Left ventricle myocardium inferior (tissue), 1 donor: Measurements from ENCODE around the gene FAAP24. TPM values are rescaled to one million over a fixed set of nuclear protein-coding genes. Genes with fewer than 3 reads are reported as not detected.
"Not testable (repeated sequence)": the region's sequence is repeated elsewhere in the genome, so short reads cannot be mapped to it uniquely, and the experiment has no call there.

Experiments used
- DNase-seq: peaks from one replicate; pipeline ENCODE4 v3.0.0-alpha.2; 2020
- H3K27ac ChIP-seq: fragments of 200-600 bp; replicated peaks from 2 replicates; pipeline ENCODE4 v1.8.0; 2021
- H3K27me3 ChIP-seq: fragments of 200-600 bp; 2 replicates; pipeline ENCODE4 v1.8.0; 2021; ENCODE audit warnings: low read depth
- H3K36me3 ChIP-seq: fragments of 200-600 bp; 2 replicates; pipeline ENCODE4 v1.8.0; 2021
- H3K4me1 ChIP-seq: fragments of 200-600 bp; 2 replicates; pipeline ENCODE4 v1.8.0; 2021
- H3K4me3 ChIP-seq: fragments of 200-600 bp; 2 replicates; pipeline ENCODE4 v1.8.0; 2021; ENCODE audit warnings: mild to moderate bottlenecking, moderate library complexity
- H3K9me3 ChIP-seq: fragments of 200-600 bp; replicated peaks from 2 replicates; pipeline ENCODE4 v1.8.0; 2021
- intact Hi-C: fragments of 100-400 bp; cut with micrococcal nuclease; formaldehyde crosslinking; loops from one replicate; pipeline ENCODE4 v1.11.0; 2022
- total RNA-seq: library from RNA; stranded (reverse); fragmentation: NEBNext Ultra II Directional; extraction: Animal tissue kit (Norgen Biotek cat#: 25700); gene quantifications from one replicate; pipeline ENCODE4 v1.2.1, GENCODE V29; 2021
- TF ChIP-seq, protein P1 (sequence below): fragments of 200-600 bp; IDR thresholded peaks from 2 replicates; pipeline ENCODE4 v1.8.0; 2021; ENCODE audit warnings: antibody characterized with exemption, mild to moderate bottlenecking, borderline replicate concordance
- donor health status: DM: no; HTN: yes; CAD: no; lungs with severe emphysema.

The FAAP24 gene
- total RNA-seq, 1 donor from 2014 or later: 0.49 TPM

DNA sequence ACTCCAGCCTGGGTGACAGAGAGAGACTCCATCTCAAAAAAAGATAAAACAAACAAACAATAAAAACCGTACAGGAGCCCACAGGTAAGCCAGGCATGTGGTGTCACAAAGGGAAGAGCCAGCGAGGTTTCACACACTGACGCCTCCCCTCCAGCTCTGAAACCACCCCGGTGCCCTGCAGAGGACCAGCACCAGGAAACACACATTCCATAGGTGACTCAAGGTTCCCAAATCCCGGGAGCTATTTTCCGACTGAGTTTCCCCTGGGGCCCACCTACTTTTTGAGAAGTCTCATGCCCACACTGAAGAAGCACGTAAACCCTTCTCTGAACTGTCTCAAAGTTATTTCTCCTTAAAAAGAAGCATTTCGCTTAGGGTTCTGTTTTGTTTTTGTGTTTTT is 52.4 kb downstream of the FAAP24 start:
- intact Hi-C loops: no loop called here
- no peak for DNase-seq
- Histone ChIP-seq H3K36me3 (no peaks in the 10 kb centered on the region), H3K4me3 (no peak overlapping the region), H3K27me3 (peaks cover 4% of the 10 kb centered on the region), H3K9me3 (peaks cover 11% of the 10 kb centered on the region), H3K27ac (no peak overlapping the region), H3K4me1 (no peaks in the 10 kb centered on the region)
- TF ChIP-seq, protein P1, sequence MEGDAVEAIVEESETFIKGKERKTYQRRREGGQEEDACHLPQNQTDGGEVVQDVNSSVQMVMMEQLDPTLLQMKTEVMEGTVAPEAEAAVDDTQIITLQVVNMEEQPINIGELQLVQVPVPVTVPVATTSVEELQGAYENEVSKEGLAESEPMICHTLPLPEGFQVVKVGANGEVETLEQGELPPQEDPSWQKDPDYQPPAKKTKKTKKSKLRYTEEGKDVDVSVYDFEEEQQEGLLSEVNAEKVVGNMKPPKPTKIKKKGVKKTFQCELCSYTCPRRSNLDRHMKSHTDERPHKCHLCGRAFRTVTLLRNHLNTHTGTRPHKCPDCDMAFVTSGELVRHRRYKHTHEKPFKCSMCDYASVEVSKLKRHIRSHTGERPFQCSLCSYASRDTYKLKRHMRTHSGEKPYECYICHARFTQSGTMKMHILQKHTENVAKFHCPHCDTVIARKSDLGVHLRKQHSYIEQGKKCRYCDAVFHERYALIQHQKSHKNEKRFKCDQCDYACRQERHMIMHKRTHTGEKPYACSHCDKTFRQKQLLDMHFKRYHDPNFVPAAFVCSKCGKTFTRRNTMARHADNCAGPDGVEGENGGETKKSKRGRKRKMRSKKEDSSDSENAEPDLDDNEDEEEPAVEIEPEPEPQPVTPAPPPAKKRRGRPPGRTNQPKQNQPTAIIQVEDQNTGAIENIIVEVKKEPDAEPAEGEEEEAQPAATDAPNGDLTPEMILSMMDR: no peak

DNA sequence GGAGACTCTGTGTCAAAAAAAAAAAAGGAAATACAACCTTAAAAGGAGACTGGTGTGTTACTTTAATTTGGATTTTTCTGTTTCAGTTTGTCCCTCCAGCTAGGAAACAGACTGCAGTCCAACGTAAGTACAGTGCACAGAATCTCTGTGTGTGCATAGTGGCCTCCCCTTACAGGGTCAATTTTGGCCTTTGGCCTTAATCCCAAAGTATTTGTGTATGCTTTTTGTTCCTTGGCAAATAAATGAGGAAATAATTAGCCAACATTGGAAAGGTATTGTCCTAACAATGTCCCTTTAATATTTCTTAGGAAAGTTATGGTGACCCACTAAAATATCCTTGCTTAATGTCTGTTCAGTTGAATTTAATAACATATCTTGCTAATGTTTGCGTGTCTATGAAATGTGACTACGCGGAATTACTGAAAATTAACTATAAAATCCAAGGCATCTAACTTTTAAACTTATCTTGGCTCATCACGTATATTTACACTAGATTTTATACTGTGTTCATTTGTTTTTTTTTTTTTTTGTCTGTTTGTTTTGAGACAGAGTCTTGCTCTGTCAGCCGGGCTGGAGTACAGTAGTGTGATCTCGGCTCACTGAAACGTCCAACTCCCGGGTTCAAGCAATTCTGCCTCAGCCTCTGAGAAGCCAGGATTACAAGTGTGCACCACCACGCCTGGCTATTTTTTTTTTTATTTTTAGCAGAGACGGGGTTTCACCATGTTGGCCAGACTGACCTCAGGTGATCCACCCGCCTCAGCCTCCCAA is 53.6 kb downstream of the FAAP24 start:
- H3K4me3 ChIP-seq, intact Hi-C loops, H3K27me3 ChIP-seq, DNase-seq, H3K4me1 ChIP-seq, H3K27ac ChIP-seq, H3K36me3 ChIP-seq: not testable (repeated sequence)
- peaks cover 17% of the 10 kb centered on the region for H3K9me3 ChIP-seq

DNA sequence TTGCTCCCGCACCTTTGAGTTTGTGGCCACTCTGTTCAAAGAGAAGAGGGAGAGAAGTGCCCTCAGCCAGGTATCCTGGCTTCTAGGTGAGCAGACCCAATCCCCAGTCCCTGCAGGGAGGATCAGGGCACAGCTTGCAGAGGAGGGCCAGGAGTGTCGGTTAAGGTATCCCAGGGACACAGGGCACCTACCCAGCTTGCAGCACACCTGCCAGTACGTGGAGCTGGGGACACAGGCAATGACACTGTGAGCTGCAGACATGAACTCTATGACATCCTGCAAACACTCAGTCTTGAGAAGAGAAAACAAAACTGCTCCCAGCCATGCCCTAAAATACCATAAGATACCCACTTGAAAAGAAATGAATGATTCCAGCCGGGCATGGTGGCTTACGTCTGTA is 54.6 kb downstream of the FAAP24 start:
- H3K27me3 ChIP-seq, intact Hi-C loops, DNase-seq, H3K4me1 ChIP-seq, H3K4me3 ChIP-seq, H3K27ac ChIP-seq, H3K36me3 ChIP-seq: not testable (repeated sequence)
- H3K9me3 ChIP-seq: peaks cover 17% of the 10 kb centered on the region

Other genes starting within 250 kb of the FAAP24 start
- not detected for gene SLC7A9, start 102.5 kb upstream of the FAAP24 start, total RNA-seq
- 9.1 TPM for gene CEP89, start 284 bp upstream of the FAAP24 start, total RNA-seq
- gene RHPN2, start 92.6 kb downstream of the FAAP24 start, total RNA-seq: 1.0 TPM
- gene GPATCH1, start 108.9 kb downstream of the FAAP24 start, total RNA-seq: 6.2 TPM
- not detected for gene WDR88, start 159.9 kb downstream of the FAAP24 start, total RNA-seq
- gene LRP3, start 222.1 kb downstream of the FAAP24 start, total RNA-seq: 20.8 TPM